ENCODE data around the gene MTERF4. TPM values are rescaled to one million over a fixed set of nuclear protein-coding genes. Genes with fewer than 3 reads are reported as not detected.
A peak's percentile ranks its signal among the peaks of the same experiment; 100 is the strongest.

MTERF4 gene
- total and polyA plus RNA-seq, 10 of the 15 experiments (the other 5 are each of a cell fraction or from before 2014, with no cell fraction given): 36.7 to 69.1 (median 45.5) TPM

- TF ChIP-seq, protein P1, sequence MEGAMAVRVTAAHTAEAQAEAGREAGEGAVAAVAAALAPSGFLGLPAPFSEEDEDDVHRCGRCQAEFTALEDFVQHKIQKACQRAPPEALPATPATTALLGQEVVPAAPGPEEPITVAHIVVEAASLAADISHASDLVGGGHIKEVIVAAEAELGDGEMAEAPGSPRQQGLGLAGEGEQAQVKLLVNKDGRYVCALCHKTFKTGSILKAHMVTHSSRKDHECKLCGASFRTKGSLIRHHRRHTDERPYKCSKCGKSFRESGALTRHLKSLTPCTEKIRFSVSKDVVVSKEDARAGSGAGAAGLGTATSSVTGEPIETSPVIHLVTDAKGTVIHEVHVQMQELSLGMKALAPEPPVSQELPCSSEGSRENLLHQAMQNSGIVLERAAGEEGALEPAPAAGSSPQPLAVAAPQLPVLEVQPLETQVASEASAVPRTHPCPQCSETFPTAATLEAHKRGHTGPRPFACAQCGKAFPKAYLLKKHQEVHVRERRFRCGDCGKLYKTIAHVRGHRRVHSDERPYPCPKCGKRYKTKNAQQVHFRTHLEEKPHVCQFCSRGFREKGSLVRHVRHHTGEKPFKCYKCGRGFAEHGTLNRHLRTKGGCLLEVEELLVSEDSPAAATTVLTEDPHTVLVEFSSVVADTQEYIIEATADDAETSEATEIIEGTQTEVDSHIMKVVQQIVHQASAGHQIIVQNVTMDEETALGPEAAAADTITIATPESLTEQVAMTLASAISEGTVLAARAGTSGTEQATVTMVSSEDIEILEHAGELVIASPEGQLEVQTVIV (IDR thresholded peaks at IDR 0.05; ENCODE audit: borderline replicate concordance, partially characterized antibody): peak; percentile 46
- TF ChIP-seq BHLHE40 (IDR thresholded peaks at IDR 0.05; ENCODE audit: borderline replicate concordance in 1 of 2, low read depth in 2 of 2, low read length in 1 of 2) (peak; percentile 69 to 82), CBX3 (IDR thresholded peaks at IDR 0.05; ENCODE audit: borderline replicate concordance, low read depth) (no peak), SIN3A (IDR thresholded peaks at IDR 0.05; ENCODE audit: low read depth, low read length) (peak; percentile 92), NRF1 (conservative IDR thresholded peaks at IDR 0.05; ENCODE audit: low read depth, low read length) (no peak), POLR2AphosphoS5 (IDR thresholded peaks at IDR 0.05; ENCODE audit: low read length) (peak; percentile 90; the same call in 1 of the 2 replicates), TAF1 (IDR thresholded peaks at IDR 0.05; ENCODE audit: borderline replicate concordance, low read depth, low read length) (peak; percentile 93; the same call in 1 of the 2 replicates), CEBPB (IDR thresholded peaks at IDR 0.05; ENCODE audit: borderline replicate concordance in 1 of 2, low read depth in 2 of 2, low read length in 2 of 2) (no peak), NR2C2 (IDR thresholded peaks at IDR 0.05; ENCODE audit: borderline replicate concordance, control insufficient read depth, insufficient read length, low read depth) (no peak), SKIL (IDR thresholded peaks at IDR 0.05; ENCODE audit: low read depth, poor library complexity, severe bottlenecking) (peak; percentile 17), SPI1 (IDR thresholded peaks at IDR 0.05; ENCODE audit: borderline replicate concordance, insufficient read depth, low read depth, low read length) (no peak), RFX5 (IDR thresholded peaks at IDR 0.05; ENCODE audit: low read depth, low read length) (peak; percentile 66; the same call in 1 of the 2 replicates), ZBTB33 (IDR thresholded peaks at IDR 0.05) (no peak)
- TF ChIP-seq, protein P2, sequence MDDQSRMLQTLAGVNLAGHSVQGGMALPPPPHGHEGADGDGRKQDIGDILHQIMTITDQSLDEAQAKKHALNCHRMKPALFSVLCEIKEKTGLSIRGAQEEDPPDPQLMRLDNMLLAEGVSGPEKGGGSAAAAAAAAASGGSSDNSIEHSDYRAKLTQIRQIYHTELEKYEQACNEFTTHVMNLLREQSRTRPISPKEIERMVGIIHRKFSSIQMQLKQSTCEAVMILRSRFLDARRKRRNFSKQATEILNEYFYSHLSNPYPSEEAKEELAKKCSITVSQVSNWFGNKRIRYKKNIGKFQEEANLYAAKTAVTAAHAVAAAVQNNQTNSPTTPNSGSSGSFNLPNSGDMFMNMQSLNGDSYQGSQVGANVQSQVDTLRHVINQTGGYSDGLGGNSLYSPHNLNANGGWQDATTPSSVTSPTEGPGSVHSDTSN (IDR thresholded peaks at IDR 0.05; ENCODE audit: insufficient replicate concordance, low read depth, low read length): no peak
- TF ChIP-seq, protein P3, sequence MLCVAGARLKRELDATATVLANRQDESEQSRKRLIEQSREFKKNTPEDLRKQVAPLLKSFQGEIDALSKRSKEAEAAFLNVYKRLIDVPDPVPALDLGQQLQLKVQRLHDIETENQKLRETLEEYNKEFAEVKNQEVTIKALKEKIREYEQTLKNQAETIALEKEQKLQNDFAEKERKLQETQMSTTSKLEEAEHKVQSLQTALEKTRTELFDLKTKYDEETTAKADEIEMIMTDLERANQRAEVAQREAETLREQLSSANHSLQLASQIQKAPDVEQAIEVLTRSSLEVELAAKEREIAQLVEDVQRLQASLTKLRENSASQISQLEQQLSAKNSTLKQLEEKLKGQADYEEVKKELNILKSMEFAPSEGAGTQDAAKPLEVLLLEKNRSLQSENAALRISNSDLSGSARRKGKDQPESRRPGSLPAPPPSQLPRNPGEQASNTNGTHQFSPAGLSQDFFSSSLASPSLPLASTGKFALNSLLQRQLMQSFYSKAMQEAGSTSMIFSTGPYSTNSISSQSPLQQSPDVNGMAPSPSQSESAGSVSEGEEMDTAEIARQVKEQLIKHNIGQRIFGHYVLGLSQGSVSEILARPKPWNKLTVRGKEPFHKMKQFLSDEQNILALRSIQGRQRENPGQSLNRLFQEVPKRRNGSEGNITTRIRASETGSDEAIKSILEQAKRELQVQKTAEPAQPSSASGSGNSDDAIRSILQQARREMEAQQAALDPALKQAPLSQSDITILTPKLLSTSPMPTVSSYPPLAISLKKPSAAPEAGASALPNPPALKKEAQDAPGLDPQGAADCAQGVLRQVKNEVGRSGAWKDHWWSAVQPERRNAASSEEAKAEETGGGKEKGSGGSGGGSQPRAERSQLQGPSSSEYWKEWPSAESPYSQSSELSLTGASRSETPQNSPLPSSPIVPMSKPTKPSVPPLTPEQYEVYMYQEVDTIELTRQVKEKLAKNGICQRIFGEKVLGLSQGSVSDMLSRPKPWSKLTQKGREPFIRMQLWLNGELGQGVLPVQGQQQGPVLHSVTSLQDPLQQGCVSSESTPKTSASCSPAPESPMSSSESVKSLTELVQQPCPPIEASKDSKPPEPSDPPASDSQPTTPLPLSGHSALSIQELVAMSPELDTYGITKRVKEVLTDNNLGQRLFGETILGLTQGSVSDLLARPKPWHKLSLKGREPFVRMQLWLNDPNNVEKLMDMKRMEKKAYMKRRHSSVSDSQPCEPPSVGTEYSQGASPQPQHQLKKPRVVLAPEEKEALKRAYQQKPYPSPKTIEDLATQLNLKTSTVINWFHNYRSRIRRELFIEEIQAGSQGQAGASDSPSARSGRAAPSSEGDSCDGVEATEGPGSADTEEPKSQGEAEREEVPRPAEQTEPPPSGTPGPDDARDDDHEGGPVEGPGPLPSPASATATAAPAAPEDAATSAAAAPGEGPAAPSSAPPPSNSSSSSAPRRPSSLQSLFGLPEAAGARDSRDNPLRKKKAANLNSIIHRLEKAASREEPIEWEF (IDR thresholded peaks at IDR 0.05; ENCODE audit: insufficient replicate concordance, low read depth, low read length): no peak
These were observed at the start of gene MTERF4 (continued) for GRCh38 chr2:241102239-241102803.
